ENCODE data around the gene HIRA. TPM values are rescaled to one million over a fixed set of nuclear protein-coding genes. Genes with fewer than 3 reads are reported as not detected.

Gene HIRA
- total and polyA plus RNA-seq, 9 of the 15 experiments (the other 6 are each of a cell fraction or from before 2014, with no cell fraction given), result 0.96 to 132 (median 58.4) TPM

DNA sequence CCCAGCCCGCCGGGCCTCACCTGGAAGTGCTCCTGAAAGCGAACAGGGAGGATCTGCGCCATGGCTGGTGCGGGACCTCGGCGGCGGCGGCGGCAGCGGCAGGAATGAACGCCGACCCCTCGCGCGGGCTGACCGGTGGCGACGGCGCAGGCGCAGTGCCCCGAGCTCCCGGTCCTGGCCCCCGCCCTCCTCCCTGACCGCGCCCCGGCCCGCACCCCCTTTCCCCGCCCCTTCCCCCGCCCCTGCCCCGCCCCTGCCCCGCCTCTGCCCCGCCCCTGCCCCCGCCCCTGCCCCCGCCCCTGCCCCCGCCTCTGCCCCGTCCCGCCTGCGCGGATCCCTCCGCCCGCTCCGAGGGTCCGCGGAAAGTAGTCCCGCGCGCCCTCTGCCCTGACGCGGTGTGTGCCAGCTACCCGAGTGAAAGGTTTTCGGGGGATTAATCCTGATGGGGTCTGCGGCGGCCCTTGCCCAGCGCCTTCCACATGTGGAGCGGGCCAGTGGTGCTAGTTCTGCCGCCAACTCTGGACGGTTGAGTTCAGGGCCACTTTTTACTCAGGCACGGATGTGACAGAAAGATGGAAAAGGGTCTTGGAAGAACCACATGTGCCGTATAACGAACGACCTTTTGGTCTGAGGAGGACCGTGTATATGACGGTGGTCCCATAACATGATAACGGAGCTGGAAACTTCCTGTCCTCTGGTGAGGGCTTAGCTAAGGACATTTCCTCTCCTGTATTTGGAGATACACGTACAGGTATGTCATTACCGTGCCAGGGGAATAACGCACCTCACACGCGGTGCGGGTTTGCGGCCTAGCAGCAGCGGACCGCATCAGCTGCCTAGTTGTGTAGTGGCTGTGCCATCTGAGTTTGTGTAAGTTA lies 139.7 kb downstream of the HIRA start, which contains the start of gene CLTCL1 (continued):
- TF ChIP-seq TCF15 (CRISPR knock-in tag; IDR thresholded peaks at IDR 0.05) (peak; percentile 30; the same call in 1 of the 2 replicates), MEIS2 (IDR thresholded peaks at IDR 0.05; ENCODE audit: partially characterized antibody) (peak; percentile 28), ATF3 (IDR thresholded peaks at IDR 0.05) (peak; percentile 73), ATF3 (CRISPR knock-in tag; conservative IDR thresholded peaks at IDR 0.05) (peak; percentile 86), MAFG (tag; conservative IDR thresholded peaks at IDR 0.05) (no peak), NR2F6 (CRISPR knock-in tag; IDR thresholded peaks at IDR 0.05) (0 out of 2 replicates have a peak, but pooled peaks have one; percentile 6), RFX5 (IDR thresholded peaks at IDR 0.05; ENCODE audit: low read depth, low read length) (no peak), HMG20A (CRISPR knock-in tag; conservative IDR thresholded peaks at IDR 0.05) (peak; percentile 58; the same call in 1 of the 2 replicates), SIX5 (IDR thresholded peaks at IDR 0.05; ENCODE audit: borderline replicate concordance in 1 of 2, insufficient read depth in 1 of 2, low read depth in 1 of 2, low read length in 2 of 2) (no peak), ZC3H8 (IDR thresholded peaks at IDR 0.05) (peak; percentile 93), RBM17 (IDR thresholded peaks at IDR 0.05; ENCODE audit: borderline replicate concordance, low read depth, low read length) (no peak), MXI1 (IDR thresholded peaks at IDR 0.05; ENCODE audit: low read depth, low read length) (peak; percentile 8; the same call in 1 of the 2 replicates), ADNP (tag; IDR thresholded peaks at IDR 0.05) (no peak), SRSF9 (IDR thresholded peaks at IDR 0.05; ENCODE audit: borderline replicate concordance, low read depth, low read length) (no peak), ZSCAN29 (IDR thresholded peaks at IDR 0.05) (no peak), CCNT2 (IDR thresholded peaks at IDR 0.05; ENCODE audit: borderline replicate concordance, extremely low read depth, insufficient read length, low read depth, low read length) (peak; percentile 55), PHF8 (IDR thresholded peaks at IDR 0.05; ENCODE audit: borderline replicate concordance, low read length) (peak; percentile 94), ZBED1 (IDR thresholded peaks at IDR 0.05) (no peak), ZNF699 (CRISPR knock-in tag; IDR thresholded peaks at IDR 0.05; ENCODE audit: insufficient replicate concordance) (no peak)
- TF ChIP-seq, protein P1, sequence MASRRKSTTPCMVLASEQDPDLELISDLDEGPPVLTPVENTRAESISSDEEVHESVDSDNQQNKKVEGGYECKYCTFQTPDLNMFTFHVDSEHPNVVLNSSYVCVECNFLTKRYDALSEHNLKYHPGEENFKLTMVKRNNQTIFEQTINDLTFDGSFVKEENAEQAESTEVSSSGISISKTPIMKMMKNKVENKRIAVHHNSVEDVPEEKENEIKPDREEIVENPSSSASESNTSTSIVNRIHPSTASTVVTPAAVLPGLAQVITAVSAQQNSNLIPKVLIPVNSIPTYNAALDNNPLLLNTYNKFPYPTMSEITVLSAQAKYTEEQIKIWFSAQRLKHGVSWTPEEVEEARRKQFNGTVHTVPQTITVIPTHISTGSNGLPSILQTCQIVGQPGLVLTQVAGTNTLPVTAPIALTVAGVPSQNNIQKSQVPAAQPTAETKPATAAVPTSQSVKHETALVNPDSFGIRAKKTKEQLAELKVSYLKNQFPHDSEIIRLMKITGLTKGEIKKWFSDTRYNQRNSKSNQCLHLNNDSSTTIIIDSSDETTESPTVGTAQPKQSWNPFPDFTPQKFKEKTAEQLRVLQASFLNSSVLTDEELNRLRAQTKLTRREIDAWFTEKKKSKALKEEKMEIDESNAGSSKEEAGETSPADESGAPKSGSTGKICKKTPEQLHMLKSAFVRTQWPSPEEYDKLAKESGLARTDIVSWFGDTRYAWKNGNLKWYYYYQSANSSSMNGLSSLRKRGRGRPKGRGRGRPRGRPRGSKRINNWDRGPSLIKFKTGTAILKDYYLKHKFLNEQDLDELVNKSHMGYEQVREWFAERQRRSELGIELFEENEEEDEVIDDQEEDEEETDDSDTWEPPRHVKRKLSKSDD (conservative IDR thresholded peaks at IDR 0.05; ENCODE audit: low read length), result no peak; the same call in 1 of the 2 replicates
- TF ChIP-seq, protein P2, sequence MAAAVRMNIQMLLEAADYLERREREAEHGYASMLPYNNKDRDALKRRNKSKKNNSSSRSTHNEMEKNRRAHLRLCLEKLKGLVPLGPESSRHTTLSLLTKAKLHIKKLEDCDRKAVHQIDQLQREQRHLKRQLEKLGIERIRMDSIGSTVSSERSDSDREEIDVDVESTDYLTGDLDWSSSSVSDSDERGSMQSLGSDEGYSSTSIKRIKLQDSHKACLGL (CRISPR knock-in tag; IDR thresholded peaks at IDR 0.05; ENCODE audit: borderline replicate concordance, poor library complexity, severe bottlenecking), result peak; percentile 62
- TF ChIP-seq, protein P3, sequence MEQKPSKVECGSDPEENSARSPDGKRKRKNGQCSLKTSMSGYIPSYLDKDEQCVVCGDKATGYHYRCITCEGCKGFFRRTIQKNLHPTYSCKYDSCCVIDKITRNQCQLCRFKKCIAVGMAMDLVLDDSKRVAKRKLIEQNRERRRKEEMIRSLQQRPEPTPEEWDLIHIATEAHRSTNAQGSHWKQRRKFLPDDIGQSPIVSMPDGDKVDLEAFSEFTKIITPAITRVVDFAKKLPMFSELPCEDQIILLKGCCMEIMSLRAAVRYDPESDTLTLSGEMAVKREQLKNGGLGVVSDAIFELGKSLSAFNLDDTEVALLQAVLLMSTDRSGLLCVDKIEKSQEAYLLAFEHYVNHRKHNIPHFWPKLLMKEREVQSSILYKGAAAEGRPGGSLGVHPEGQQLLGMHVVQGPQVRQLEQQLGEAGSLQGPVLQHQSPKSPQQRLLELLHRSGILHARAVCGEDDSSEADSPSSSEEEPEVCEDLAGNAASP (IDR thresholded peaks at IDR 0.05), result no peak
